SK-N-SH (cell line): Measurements from ENCODE around the gene ITIH5. TPM values are rescaled to one million over a fixed set of nuclear protein-coding genes. Genes with fewer than 3 reads are reported as not detected.

Experiments
- CTCF ChIA-PET: fragments of 300-600, 350-600 bp; formaldehyde crosslinking; extraction: SDS; loops from one replicate; lab custom pipeline; 2021; lab: Yijun Ruan, JAX
- POLR2A ChIA-PET: fragments of 350-600 bp; sonication (Branson Sonifier 250); formaldehyde crosslinking; extraction: SDS; loops from one replicate; lab custom pipeline; 2020; ENCODE audit warnings: antibody characterized with exemption, inconsistent platforms; lab: Yijun Ruan, JAX
- DNase-seq: peaks from one replicate; pipeline ENCODE4 v3.0.0; 2012
- H2AFZ ChIP-seq: fragments of 200-600 bp; sonication (generic); 2 replicates; pipeline ENCODE4 v1.8.1; 2016; ENCODE audit warnings: antibody characterized with exemption, mild to moderate bottlenecking, low read depth
- H3F3A ChIP-seq: fragments of 200-600 bp; sonication (generic); replicated peaks from 2 replicates; pipeline ENCODE3; 2016; ENCODE audit warnings: antibody characterized with exemption, mild to moderate bottlenecking; ENCODE audit not compliant: insufficient read depth
- H3K27ac ChIP-seq, 2 experiments: fragments of 200-500 bp in 1 of 2; fragments of 200-600 bp in 1 of 2; sonication (Bioruptor generic) in 1 of 2; sonication (generic), shearing (Covaris generic) in 1 of 2; 2 replicates each; pipeline versions ENCODE4 v1.5.1 to v1.6.1; 2014 to 2016; ENCODE audit warnings: low read depth in 2 of 2, inconsistent platforms in 1 of 2, low read length in 1 of 2, mild to moderate bottlenecking in 1 of 2, mixed read lengths in 1 of 2
- H3K27me3 ChIP-seq: fragments of 200-600 bp; sonication (generic), shearing (Covaris generic); 2 replicates; pipeline ENCODE4 v1.6.1; 2016; ENCODE audit warnings: mixed run types; ENCODE audit not compliant: insufficient read depth
- H3K36me3 ChIP-seq, 2 experiments: fragments of 200-500 bp in 1 of 2; fragments of 200-600 bp in 1 of 2; sonication (Bioruptor generic) in 1 of 2; sonication (generic) in 1 of 2; replicated peaks in 1 of 2; 2 replicates each; pipeline versions ENCODE3 to v1.5.1; 2014 to 2016; ENCODE audit warnings: low read length in 1 of 2, mild to moderate bottlenecking in 1 of 2; ENCODE audit not compliant: insufficient read depth in 2 of 2, control insufficient read depth in 1 of 2
- H3K4me1 ChIP-seq, 2 experiments: fragments of 200-500 bp in 1 of 2; fragments of 200-600 bp in 1 of 2; sonication (Bioruptor generic) in 1 of 2; sonication (generic), shearing (Covaris generic) in 1 of 2; 2 replicates each; pipeline versions ENCODE4 v1.5.1 to v1.6.1; 2014 to 2016; ENCODE audit warnings: low read depth in 1 of 2, low read length in 1 of 2, mixed run types in 1 of 2; ENCODE audit not compliant: insufficient read depth in 2 of 2, control insufficient read depth in 1 of 2
- H3K4me2 ChIP-seq: fragments of 200-600 bp; sonication (generic), shearing (Covaris generic); 2 replicates; pipeline ENCODE4 v1.6.1; 2017; ENCODE audit warnings: mixed run types
- H3K4me3 ChIP-seq, 2 experiments: fragments of 200-500 bp in 1 of 2; fragments of 200-600 bp in 1 of 2; sonication (Bioruptor generic) in 1 of 2; sonication (generic), shearing (Covaris generic) in 1 of 2; 2 replicates each; pipeline versions ENCODE4 v1.5.1 to v1.8.1; 2014 to 2016; ENCODE audit warnings: low read depth in 2 of 2, inconsistent platforms in 1 of 2, low read length in 1 of 2, mild to moderate bottlenecking in 1 of 2, mixed read lengths in 1 of 2, moderate library complexity in 1 of 2
- H3K79me2 ChIP-seq: fragments of 200-600 bp; sonication (generic); 2 replicates; pipeline ENCODE4 v1.8.1; 2017; ENCODE audit warnings: mild to moderate bottlenecking; ENCODE audit not compliant: insufficient read depth
- H3K9ac ChIP-seq: fragments of 200-600 bp; sonication (generic); 2 replicates; pipeline ENCODE4 v1.6.1; 2017; ENCODE audit warnings: mixed run types
- H3K9me2 ChIP-seq: fragments of 200-600 bp; sonication (generic); 2 replicates; pipeline ENCODE4 v1.6.1; 2017; ENCODE audit warnings: mixed run types
- H3K9me3 ChIP-seq: fragments of 200-600 bp; sonication (generic); 2 replicates; pipeline ENCODE4 v1.6.1; 2017; ENCODE audit warnings: mixed run types, mild to moderate bottlenecking, moderate library complexity
- H4K20me1 ChIP-seq: fragments of 200-600 bp; sonication (generic); 2 replicates; pipeline ENCODE4 v1.6.1; 2017; ENCODE audit warnings: mild to moderate bottlenecking, mixed run types; ENCODE audit not compliant: insufficient read depth
- CTCF ChIP-seq: fragments of 200-600 bp; sonication (generic); IDR thresholded peaks from 2 replicates; pipeline ENCODE4 v1.6.1; 2017; ENCODE audit warnings: antibody characterized with exemption, mild to moderate bottlenecking, moderate library complexity
- ELF1 ChIP-seq: IDR thresholded peaks from 2 replicates; pipeline ENCODE4 v1.4.0; 2012
- GABPA ChIP-seq: IDR thresholded peaks from 2 replicates; pipeline ENCODE4 v1.4.0; 2012; ENCODE audit warnings: low read depth, mild to moderate bottlenecking
- GATA2 ChIP-seq: sonication (generic); formaldehyde crosslinking; IDR thresholded peaks from 2 replicates; pipeline ENCODE4 v1.5.0; 2020; ENCODE audit warnings: mild to moderate bottlenecking, missing genetic modification reagents
- IRF3 ChIP-seq: fragments of 150-350 bp; IDR thresholded peaks from 2 replicates; pipeline ENCODE4 v1.6.1; 2016; ENCODE audit warnings: mild to moderate bottlenecking, low read depth, low read length
- MAX ChIP-seq: IDR thresholded peaks from 2 replicates; pipeline ENCODE4 v1.4.0; 2012; ENCODE audit warnings: low read depth
- MEF2A ChIP-seq: IDR thresholded peaks from 2 replicates; pipeline ENCODE4 v1.4.0; 2012; ENCODE audit warnings: low read depth, borderline replicate concordance
- NFIC ChIP-seq: IDR thresholded peaks from 2 replicates; pipeline ENCODE4 v1.4.0; 2012; ENCODE audit warnings: borderline replicate concordance
- POLR2AphosphoS5 ChIP-seq: IDR thresholded peaks from 2 replicates; pipeline ENCODE4 v1.6.1; 2012; ENCODE audit warnings: low read depth, low read length
- REST ChIP-seq: IDR thresholded peaks from 2 replicates; pipeline ENCODE4 v1.6.1; 2012; ENCODE audit warnings: mild to moderate bottlenecking, low read depth, low read length, moderate library complexity
- RFX5 ChIP-seq: IDR thresholded peaks from 2 replicates; pipeline ENCODE4 v1.6.1; 2012; ENCODE audit warnings: mild to moderate bottlenecking, improper control_type of control experiment, low read length
- SIN3A ChIP-seq: IDR thresholded peaks from 2 replicates; pipeline ENCODE4 v1.6.1; 2012; ENCODE audit warnings: low read depth, mild to moderate bottlenecking, low read length, moderate library complexity, borderline replicate concordance
- TCF12 ChIP-seq: IDR thresholded peaks from 2 replicates; pipeline ENCODE4 v1.4.0; 2012
- WGBS: methylation state at CpG from one replicate; pipeline ENCODE4 v1.1.6; 2017; ENCODE audit warnings: low lambda C conversion rate; 5-methylcytosine and 5-hydroxymethylcytosine counted together
- polyA plus RNA-seq, 3 experiments: library from polyadenylated mRNA; depleted of rRNA; stranded (reverse); fragments of >200 nt; gene quantifications; 2 replicates each; pipeline ENCODE4 v1.2.3, GENCODE V29; 2012

ITIH5 gene
- polyA plus RNA-seq, 1 of the 3 experiments (the other 2 are of a cell fraction) = 0.07 TPM

GRCh38 chr10:7706534-7707073, 39.8 kb upstream of the ITIH5 start (continued):
- TF ChIP-seq REST (no peak), SIN3A (no peak), RFX5 (no peak), ELF1 (no peak)

- no peaks in the 10 kb centered on the region for H3K79me2 ChIP-seq
- no peak overlapping the region for H3K4me2 ChIP-seq
- H3K9me2 ChIP-seq = no peaks in the 10 kb centered on the region
- no peak for TF ChIP-seq NFIC
- no peak for TF ChIP-seq POLR2AphosphoS5
- no peak for TF ChIP-seq GATA2
- no peak for TF ChIP-seq CTCF
- TF ChIP-seq SIN3A = no peak
- TF ChIP-seq TCF12 = no peak
- no peak for TF ChIP-seq MEF2A
- TF ChIP-seq IRF3 = no peak
- no peak for TF ChIP-seq MAX
- no peak for TF ChIP-seq REST
- TF ChIP-seq GABPA = no peak
- no peaks in the 10 kb centered on the region for H3K27me3 ChIP-seq
- no peak overlapping the region for H3K9ac ChIP-seq
- WGBS = 10% methylated on average over 3 of the region's 3 CpGs
- H3K4me1 ChIP-seq = no peaks in the 10 kb centered on the region
- H3K36me3 ChIP-seq = no peaks in the 10 kb centered on the region
- H3F3A ChIP-seq = no peaks in the 10 kb centered on the region
- CTCF ChIA-PET = interaction anchor here (0.8 kb wide), 1 partner anchor 19 kb away, joined by 3 read pairs; no protein-coding TSS in a partner anchor
- POLR2A ChIA-PET = no interaction called here
- H4K20me1 ChIP-seq = no peaks in the 10 kb centered on the region
- no peak overlapping the region for H3K4me3 ChIP-seq
- no peak overlapping the region for H3K27ac ChIP-seq
- no peak overlapping the region for H2AFZ ChIP-seq
- DNase-seq = no peak
- no peaks in the 10 kb centered on the region for H3K9me3 ChIP-seq
These were observed 38.6 kb upstream of the ITIH5 start for GRCh38 chr10:7705341-7705740.
